SK-N-SH (cell line): ENCODE results near the gene DNAJB12.

Experiments used
- EZH2phosphoT487 ChIP-seq: fragments of 200-600 bp; sonication (generic); IDR thresholded peaks from 2 replicates; pipeline ENCODE4 v1.6.1; 2017; ENCODE audit warnings: low read depth, mixed run types, mild to moderate bottlenecking, antibody characterized with exemption, moderate library complexity, borderline replicate concordance
- FOXM1 ChIP-seq: IDR thresholded peaks from 2 replicates; pipeline ENCODE4 v1.4.0; 2012; ENCODE audit warnings: low read depth, mild to moderate bottlenecking
- MEF2A ChIP-seq: IDR thresholded peaks from 2 replicates; pipeline ENCODE4 v1.4.0; 2012; ENCODE audit warnings: low read depth, borderline replicate concordance
- POLR2AphosphoS5 ChIP-seq: IDR thresholded peaks from 2 replicates; pipeline ENCODE4 v1.6.1; 2012; ENCODE audit warnings: low read depth, low read length
- TF ChIP-seq, protein P1 (sequence below): fragments of 200-600 bp; sonication (generic); IDR thresholded peaks from 2 replicates; pipeline ENCODE4 v1.6.1; 2017; ENCODE audit warnings: antibody characterized with exemption, mild to moderate bottlenecking, moderate library complexity

GRCh38 chr10:72292223-72292691, 62.5 kb downstream of the DNAJB12 start:
- TF ChIP-seq, protein P1, sequence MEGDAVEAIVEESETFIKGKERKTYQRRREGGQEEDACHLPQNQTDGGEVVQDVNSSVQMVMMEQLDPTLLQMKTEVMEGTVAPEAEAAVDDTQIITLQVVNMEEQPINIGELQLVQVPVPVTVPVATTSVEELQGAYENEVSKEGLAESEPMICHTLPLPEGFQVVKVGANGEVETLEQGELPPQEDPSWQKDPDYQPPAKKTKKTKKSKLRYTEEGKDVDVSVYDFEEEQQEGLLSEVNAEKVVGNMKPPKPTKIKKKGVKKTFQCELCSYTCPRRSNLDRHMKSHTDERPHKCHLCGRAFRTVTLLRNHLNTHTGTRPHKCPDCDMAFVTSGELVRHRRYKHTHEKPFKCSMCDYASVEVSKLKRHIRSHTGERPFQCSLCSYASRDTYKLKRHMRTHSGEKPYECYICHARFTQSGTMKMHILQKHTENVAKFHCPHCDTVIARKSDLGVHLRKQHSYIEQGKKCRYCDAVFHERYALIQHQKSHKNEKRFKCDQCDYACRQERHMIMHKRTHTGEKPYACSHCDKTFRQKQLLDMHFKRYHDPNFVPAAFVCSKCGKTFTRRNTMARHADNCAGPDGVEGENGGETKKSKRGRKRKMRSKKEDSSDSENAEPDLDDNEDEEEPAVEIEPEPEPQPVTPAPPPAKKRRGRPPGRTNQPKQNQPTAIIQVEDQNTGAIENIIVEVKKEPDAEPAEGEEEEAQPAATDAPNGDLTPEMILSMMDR = no peak
- TF ChIP-seq MEF2A (no peak), FOXM1 (no peak), POLR2AphosphoS5 (peak; percentile 44; the same call in 1 of the 2 replicates), EZH2phosphoT487 (no peak)
